Measurements from ENCODE around the gene FGFBP1.

DNA sequence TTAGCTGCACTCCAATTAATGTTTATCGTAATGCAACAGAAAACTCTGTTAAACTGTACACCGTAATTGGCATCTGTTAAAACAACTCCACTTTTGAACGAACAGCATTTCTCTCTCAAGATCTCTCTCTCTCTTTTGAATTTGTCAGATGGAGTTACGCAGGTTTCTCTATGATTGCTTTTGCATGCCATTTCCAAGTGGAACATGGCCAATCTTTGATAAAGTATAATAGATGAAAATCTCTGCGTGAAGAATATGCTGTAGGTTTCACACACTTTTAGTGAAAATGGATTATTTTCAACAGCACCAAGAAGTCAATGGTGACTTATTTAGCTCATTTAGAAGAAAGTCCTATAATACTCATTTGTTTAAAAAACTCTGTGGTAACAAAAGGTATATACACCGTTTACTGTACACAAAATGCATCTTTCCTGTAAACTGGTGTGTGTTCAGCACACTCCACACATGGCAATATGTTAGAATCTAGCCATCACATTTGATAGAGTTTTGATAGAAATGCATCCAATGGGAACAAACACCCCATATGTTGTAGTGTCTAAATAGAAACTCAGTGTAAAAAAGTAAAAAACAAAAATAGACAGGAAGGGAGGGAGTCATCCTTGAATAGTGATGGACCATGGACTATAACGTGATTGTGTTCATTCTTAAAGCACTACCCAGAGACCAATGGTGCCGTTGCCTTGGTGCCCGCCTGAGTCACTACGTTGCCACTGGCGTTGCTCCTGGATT is 30.2 kb upstream of the FGFBP1 start:
- TF ChIP-seq POLR2AphosphoS5 (IDR thresholded peaks at IDR 0.05) = no peak
- TF ChIP-seq, protein P1, sequence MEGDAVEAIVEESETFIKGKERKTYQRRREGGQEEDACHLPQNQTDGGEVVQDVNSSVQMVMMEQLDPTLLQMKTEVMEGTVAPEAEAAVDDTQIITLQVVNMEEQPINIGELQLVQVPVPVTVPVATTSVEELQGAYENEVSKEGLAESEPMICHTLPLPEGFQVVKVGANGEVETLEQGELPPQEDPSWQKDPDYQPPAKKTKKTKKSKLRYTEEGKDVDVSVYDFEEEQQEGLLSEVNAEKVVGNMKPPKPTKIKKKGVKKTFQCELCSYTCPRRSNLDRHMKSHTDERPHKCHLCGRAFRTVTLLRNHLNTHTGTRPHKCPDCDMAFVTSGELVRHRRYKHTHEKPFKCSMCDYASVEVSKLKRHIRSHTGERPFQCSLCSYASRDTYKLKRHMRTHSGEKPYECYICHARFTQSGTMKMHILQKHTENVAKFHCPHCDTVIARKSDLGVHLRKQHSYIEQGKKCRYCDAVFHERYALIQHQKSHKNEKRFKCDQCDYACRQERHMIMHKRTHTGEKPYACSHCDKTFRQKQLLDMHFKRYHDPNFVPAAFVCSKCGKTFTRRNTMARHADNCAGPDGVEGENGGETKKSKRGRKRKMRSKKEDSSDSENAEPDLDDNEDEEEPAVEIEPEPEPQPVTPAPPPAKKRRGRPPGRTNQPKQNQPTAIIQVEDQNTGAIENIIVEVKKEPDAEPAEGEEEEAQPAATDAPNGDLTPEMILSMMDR (IDR thresholded peaks at IDR 0.05) = no peak
- TF ChIP-seq POLR2A (IDR thresholded peaks at IDR 0.05) = no peak

All from upper lobe of left lung (tissue), 4 donors.